GM18909 (cell line): ENCODE measurements around the gene DIS3L.
"Not testable (repeated sequence)": the region's sequence is repeated elsewhere in the genome, so short reads cannot be mapped to it uniquely, and the experiment has no call there.

ENCODE experiments used
- ATAC-seq: cut with Tn5 transposase; IDR thresholded peaks from one replicate; pipeline ENCODE4 v1.9.1; 2021; ENCODE audit warnings: mild to moderate bottlenecking; ENCODE audit not compliant: unreplicated experiment, poor library complexity

Gene DIS3L

DNA sequence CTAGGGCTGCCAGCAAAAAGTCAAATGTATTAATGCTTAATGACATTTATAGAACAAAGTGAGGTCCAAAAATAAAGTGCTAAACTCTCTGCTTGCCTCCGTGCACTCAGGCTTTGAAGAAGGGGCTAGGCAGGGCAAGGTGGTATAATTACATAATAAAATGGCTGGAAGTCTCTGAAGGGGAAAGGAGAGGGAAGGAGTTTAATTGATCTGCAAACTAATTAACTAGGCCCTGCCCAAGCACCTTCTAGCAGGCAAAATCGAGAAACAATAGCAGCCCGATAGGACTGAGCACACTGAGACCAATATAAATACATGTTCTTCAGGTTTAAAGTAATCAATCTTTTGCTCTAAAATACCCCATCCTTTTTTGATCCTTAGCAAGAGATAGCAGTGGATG, 13.0 kb downstream of the DIS3L start:
- ATAC-seq = no peak

GRCh38 chr15:66308531-66308930, 15.2 kb downstream of the DIS3L start:
- ATAC-seq = no peak

DNA sequence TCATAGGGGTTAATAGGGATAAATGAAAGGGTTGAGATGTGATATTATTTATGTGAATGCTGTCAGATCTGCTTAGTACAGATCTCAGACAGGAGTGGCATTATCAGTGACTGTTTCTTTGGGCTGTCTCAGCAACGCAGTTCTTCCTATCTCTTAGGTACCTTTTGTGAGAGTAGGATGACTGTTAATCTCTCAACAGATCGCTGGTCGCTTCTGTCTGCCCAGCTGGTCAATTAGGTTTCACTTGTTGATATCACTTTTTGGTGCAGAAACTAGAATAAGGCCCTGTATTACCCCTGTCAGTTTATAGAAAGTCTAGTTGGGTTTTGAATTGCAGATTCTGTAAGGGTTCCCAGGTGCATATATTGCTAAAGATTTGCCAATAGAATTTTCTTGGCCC, 16.5 kb downstream of the DIS3L start:
- ATAC-seq = no peak

- no peak for ATAC-seq
Observed at GRCh38 chr15:66310786-66311185, 17.4 kb downstream of the DIS3L start.

GRCh38 chr15:66312144-66312543, 18.8 kb downstream of the DIS3L start:
- no peak for ATAC-seq

- ATAC-seq = no peak
Observed at GRCh38 chr15:66323312-66323928, 30.1 kb downstream of the DIS3L start.

- ATAC-seq = no peak
Observed at GRCh38 chr15:66326051-66326450, 32.7 kb downstream of the DIS3L start.

- ATAC-seq = no peak
Observed at GRCh38 chr15:66327736-66328135, 34.4 kb downstream of the DIS3L start.

DNA sequence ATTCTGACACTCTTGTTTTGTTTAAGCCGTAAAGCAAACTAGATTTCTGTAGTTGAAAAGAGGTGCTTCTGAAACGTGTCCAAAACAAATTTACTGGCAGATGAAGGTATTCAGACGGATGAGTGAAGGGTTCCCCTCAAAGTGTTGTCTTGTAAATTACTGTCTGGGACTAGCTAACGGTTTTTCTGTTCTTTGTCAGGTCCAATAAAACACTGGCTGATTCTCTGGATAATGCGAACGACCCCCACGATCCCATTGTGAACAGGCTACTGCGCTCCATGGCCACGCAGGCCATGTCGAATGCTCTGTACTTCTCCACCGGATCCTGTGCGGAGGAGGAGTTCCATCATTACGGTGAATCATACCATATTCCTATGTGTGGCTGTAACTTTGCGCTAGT, 35.4 kb downstream of the DIS3L start:
- ATAC-seq = no peak

DNA sequence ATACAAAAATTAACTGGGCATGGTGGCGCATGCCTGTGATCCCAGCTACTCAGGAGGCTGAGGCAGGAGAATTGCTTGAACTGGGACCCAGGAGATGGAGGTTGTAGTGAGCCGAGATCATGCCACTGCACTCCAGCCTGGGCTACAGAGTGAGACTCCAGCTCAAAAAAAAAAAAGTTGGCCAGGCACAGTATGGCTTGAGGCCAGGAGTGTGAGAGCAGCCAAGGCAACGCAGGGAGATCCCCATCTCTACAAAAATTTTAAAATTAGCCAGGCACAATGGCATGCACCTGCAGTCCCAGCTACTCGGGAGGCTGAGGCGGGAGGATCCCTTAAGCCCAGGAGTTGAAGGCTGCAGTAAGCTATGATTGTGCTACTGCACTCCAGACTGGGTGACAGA, 55.2 kb downstream of the DIS3L start:
- ATAC-seq = not testable (repeated sequence)

- ATAC-seq = no peak
Observed at GRCh38 chr15:66356077-66356358, 62.6 kb downstream of the DIS3L start.

GRCh38 chr15:66356359-66357236, 63.2 kb downstream of the DIS3L start, which contains the start of gene TIPIN:
Gene TIPIN, minus strand, starts transcription at chr15:66356685. Its CDS starts 3,738 bp downstream, at chr15:66352947.
- peak; percentile 94 for ATAC-seq

- no peak for ATAC-seq
Observed at GRCh38 chr15:66359740-66360139, 66.4 kb downstream of the DIS3L start.

DNA sequence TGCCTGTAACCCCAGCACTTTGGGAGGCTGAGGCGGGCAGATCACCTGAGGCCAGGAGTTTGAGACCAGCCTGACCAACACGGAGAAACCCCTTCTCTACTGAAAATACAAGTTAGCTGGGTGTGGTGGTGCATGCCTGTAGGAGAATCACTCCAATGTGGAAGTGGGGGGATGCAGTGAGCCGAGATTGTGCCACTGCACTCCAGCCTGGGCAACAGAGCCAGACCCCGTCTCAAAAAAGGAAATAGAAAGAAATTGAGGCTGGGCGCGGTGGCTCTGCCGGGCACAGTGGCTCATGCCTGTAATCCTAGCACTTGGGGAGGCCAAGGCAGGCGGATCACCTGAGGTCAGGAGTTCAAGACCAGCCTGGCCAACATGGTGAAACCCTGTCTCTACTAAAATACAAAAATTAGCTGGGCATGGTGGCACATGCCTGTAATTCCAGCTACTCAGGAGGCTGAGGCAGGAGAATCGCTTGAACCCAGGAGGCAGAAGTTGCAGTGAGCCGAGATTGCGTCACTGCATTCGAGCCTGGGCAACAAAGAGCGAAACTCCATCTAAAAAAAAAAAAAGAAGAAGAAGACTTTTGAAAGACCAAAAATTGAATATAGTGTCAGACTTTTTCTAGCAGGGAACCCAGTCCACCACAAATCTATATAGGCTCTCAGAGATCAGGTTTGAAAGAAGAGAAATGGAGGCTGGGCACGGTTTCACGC, 68.5 kb downstream of the DIS3L start:
- not testable (repeated sequence) for ATAC-seq

GRCh38 chr15:66362776-66363175, 69.4 kb downstream of the DIS3L start:
- no peak for ATAC-seq

DNA sequence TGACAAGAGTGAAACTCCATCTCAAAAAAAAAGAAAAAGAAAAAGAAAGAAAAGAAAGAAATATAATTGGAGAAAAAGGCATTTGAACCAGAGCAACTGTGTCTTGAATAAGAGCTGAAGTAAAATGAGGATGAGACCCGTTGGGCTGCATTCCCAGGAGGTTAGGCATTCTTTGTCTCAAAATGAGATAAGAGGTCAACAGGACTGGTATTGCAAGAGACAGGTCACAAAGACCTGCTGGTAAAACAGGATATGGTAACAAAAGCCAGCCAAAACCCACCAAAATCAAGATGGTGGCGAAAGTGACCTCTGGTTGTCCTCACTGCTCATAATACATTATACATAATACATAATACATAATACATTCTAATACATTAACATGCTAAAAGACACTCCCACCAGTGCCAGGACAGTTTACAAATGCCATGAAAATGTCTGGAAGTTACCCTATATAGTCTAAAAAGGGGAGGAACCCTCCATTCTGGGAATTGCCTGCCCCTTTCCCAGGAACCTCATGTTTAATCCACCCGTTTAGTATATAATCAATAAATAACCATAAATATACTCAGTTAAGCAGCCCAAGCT, 71.7 kb downstream of the DIS3L start:
- ATAC-seq = no peak

- ATAC-seq = no peak
Observed at GRCh38 chr15:66369773-66370651, 76.6 kb downstream of the DIS3L start.

DNA sequence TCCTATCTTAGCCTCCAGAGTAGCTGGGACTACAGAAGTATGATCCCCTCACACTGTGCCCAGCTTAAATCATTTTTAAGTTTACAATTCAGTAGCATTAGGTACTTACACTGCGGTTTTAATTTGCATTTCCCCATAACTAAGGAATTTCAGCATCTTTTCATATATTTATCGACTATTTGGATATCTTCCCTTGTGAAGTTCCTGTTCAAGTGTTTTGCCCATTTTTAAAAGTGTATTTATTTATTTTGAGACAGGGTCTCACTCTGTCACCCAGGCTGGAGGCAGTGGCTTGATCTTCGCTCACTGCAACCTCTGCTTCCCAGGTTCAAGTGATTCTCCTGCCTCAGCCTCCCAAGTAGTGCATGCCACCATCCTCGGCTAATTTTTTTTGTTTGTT, 80.8 kb downstream of the DIS3L start:
- ATAC-seq = no peak

DNA sequence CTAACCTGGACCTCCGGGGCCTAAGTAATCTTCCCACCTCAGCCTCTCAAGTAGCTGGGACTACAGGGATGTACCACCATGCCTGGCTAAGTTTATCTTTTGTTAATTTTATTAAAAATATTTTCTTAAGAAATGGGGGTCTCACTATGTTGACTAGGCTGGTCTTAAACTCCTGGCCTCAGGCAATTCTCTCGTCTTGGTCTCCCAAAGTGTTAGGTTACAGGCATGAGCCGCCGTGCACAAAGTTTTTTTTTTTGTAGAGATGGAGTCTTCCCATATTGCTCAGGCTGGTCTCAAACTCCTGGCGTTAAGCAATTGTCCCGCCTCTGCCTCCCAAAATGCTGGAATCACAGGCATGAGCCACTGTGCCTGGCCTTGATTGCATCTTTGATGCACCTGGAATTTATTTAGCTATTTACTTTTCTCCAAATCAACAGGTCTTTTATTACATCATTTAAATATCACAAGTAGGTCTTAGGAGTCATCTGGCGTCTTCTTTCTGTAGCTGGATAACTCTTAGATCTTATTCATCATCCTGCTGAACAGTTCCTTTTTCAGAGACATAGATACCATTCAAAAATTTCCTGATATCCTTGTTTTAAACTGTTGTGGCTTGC, 85.6 kb downstream of the DIS3L start:
- no peak for ATAC-seq

DNA sequence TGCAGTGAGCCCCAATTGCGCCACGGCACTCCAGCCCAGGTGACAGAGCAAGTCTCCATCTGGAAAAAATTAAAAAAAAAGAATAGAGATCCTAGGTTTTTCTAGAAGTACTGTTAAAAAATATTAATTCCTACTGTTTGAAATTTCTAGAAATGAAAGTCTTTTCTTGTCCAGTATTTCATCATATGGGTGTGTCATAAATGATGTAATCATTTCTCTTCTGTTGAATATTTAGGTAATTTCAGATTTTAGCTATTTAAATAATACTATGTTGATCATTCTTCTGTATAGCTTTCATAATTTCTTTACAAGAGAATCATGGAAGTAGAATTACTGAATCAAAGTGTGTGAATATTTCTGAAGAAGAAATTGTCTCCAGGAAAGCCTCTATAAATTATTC, 88.0 kb downstream of the DIS3L start:
- ATAC-seq = not testable (repeated sequence)
